Measurements from ENCODE around the gene SLC25A24.

DNA sequence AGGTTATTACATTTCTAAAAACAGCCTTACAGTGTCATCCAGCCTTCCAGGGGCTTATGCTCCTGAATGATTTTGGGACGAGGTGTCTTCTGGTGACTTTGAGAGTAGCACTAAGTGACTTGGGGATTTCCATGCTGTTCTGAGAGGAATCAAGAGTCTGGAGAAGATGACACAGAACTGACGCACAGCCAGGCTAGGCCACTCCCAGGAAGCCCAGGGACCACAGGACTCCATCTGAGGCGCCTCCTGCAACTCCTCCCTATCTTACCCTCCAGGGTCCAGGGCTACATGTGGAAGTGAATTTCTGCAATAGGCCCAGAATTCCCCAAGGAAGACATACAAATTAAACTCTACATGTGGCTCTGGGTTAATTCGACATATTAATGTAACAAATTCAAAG is 92.5 kb downstream of the SLC25A24 start:
- TF ChIP-seq, protein P1, sequence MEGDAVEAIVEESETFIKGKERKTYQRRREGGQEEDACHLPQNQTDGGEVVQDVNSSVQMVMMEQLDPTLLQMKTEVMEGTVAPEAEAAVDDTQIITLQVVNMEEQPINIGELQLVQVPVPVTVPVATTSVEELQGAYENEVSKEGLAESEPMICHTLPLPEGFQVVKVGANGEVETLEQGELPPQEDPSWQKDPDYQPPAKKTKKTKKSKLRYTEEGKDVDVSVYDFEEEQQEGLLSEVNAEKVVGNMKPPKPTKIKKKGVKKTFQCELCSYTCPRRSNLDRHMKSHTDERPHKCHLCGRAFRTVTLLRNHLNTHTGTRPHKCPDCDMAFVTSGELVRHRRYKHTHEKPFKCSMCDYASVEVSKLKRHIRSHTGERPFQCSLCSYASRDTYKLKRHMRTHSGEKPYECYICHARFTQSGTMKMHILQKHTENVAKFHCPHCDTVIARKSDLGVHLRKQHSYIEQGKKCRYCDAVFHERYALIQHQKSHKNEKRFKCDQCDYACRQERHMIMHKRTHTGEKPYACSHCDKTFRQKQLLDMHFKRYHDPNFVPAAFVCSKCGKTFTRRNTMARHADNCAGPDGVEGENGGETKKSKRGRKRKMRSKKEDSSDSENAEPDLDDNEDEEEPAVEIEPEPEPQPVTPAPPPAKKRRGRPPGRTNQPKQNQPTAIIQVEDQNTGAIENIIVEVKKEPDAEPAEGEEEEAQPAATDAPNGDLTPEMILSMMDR (IDR thresholded peaks at IDR 0.05), result no peak
- no peak for TF ChIP-seq POLR2A (IDR thresholded peaks at IDR 0.05)

Measured in heart left ventricle (tissue), 13 donors.